Measurements from ENCODE around the gene MGAT2. TPM values are rescaled to one million over a fixed set of nuclear protein-coding genes. Genes with fewer than 3 reads are reported as not detected.

Gene MGAT2
- total RNA-seq, 1 donor from 2014 or later = 40.5 TPM

DNA sequence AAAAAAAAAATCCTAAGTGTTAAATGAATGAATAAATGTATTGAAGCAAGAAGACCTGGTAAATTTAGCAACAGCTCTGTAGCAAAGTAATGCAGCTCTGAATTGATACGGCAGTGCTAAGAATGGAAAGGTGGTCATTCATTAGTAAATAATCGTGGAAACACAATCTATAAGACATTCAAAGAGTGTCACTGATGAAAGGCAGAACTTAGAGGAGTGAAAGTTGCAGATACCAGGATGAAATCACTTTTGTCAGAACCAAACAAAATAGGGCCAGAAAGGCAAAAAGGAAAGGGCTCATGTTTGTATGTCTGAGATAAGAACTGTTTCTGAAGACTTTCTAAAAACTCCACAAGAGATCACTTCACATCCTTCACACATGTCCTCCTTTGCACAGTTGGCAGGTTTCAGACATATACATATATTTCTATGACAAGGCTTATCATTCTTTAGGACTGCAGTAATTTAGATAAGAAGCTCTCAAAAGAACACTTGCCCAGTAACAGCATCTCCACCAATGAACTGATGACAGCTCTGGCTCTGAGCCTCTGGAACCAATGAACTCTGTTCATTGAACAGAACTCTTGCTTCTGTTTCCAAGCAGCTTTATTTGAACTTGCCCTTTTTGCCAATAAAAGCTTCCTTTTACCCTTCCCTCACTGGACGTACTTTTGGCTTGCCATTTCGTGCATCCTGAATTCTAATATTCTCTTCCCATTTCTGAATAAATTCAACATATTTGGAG lies 26.1 kb upstream of the MGAT2 start:
- Mint-ChIP-seq H3K9me3 (no peaks in the 10 kb centered on the region), H3K4me3 (peak overlapping the region; percentile 6), H3K4me1 (peaks cover 59% of the 10 kb centered on the region), H3K36me3 (ENCODE audit: low read depth) (peaks cover 16% of the 10 kb centered on the region), H3K27ac (peak overlapping the region; percentile 96), H3K27me3 (no peaks in the 10 kb centered on the region)
- intact Hi-C loops (cut with micrococcal nuclease) = loop anchor here (5.0 to 10.0 kb wide), 2 partner anchors 878 to 940 kb away; partner anchors contain the start of gene MAP4K5
- ChIA-PET CTCF (interaction anchor here (1.0 to 2.7 kb wide), 4 partner anchors 8 to 173 kb away, joined by 3 to 21 read pairs (median 5); partner anchors contain the start of genes KLHDC2, MGAT2, RPL36AL and RPS29), POLR2A (interaction anchor here (0.6 to 8.5 kb wide), 7 partner anchors 9 to 1235 kb away, joined by 3 to 293 read pairs (median 7); partner anchors contain the start of genes DNAAF2, KLHDC2, MGAT2 and RPL36AL)
- TF ChIP-seq CTCF (IDR thresholded peaks at IDR 0.05) = no peak
- no peak for DNase-seq
- ATAC-seq (ENCODE audit: low read depth) = peak; percentile 11

- Mint-ChIP-seq H3K4me3 (peak overlapping the region; percentile 95), H3K9me3 (no peaks in the 10 kb centered on the region), H3K36me3 (ENCODE audit: low read depth) (peaks cover 24% of the 10 kb centered on the region), H3K27ac (peak overlapping the region; percentile 96), H3K4me1 (peaks cover 65% of the 10 kb centered on the region), H3K27me3 (no peaks in the 10 kb centered on the region)
- POLR2A ChIA-PET = interaction anchor here (1.0 to 8.5 kb wide), 14 partner anchors 9 to 518 kb away, joined by 3 to 293 read pairs (median 5); partner anchors contain the start of genes DNAAF2, KLHDC2, MGAT2 and NEMF
- TF ChIP-seq CTCF (IDR thresholded peaks at IDR 0.05) = no peak
- ATAC-seq (ENCODE audit: low read depth) (no peak), DNase-seq (no peak)
- CTCF ChIA-PET = interaction anchor here (1.3 to 3.5 kb wide), 4 partner anchors 11 to 25 kb away, joined by 4 to 32 read pairs (median 10); partner anchors contain the start of genes MGAT2, RPL36AL and RPS29
- intact Hi-C loops (cut with micrococcal nuclease) = loop anchor here (1.0 to 10.0 kb wide), 7 partner anchors 12 to 937 kb away; partner anchors contain the start of genes DMAC2L, KLHDC2, L2HGDH and MAP4K5
These were observed 22.5 kb upstream of the MGAT2 start for GRCh38 chr14:49598189-49598484.

- intact Hi-C loops (cut with micrococcal nuclease) = loop anchor here (1.0 to 10.0 kb wide), 7 partner anchors 12 to 936 kb away; partner anchors contain the start of genes DMAC2L, KLHDC2, L2HGDH and MAP4K5
- ATAC-seq (ENCODE audit: low read depth) = peak; percentile 67
- Mint-ChIP-seq H3K27me3 (no peaks in the 10 kb centered on the region), H3K9me3 (no peaks in the 10 kb centered on the region), H3K36me3 (ENCODE audit: low read depth) (peaks cover 25% of the 10 kb centered on the region), H3K4me3 (peak within 1 kb of the TSS; percentile 95), H3K27ac (peak within 1 kb of the TSS; percentile 96), H3K4me1 (peaks cover 60% of the 10 kb centered on the region)
- peak; percentile 94 for DNase-seq
- CTCF ChIA-PET = interaction anchor here (1.3 to 3.5 kb wide), 4 partner anchors 11 to 25 kb away, joined by 4 to 32 read pairs (median 10); partner anchors contain the start of genes MGAT2, RPL36AL and RPS29
- POLR2A ChIA-PET = interaction anchor here (0.6 to 8.5 kb wide), 21 partner anchors 9 to 518 kb away, joined by 3 to 293 read pairs (median 5); partner anchors contain the start of genes DNAAF2, KLHDC2, MGAT2 and NEMF
- no peak for TF ChIP-seq CTCF (IDR thresholded peaks at IDR 0.05)
These were observed 21.9 kb upstream of the MGAT2 start, which contains the start of gene LRR1 for GRCh38 chr14:49598485-49599300. TSS of gene LRR1 (plus strand) at chr14:49598940. CDS start at chr14:49599021, 81 bp downstream.

DNA sequence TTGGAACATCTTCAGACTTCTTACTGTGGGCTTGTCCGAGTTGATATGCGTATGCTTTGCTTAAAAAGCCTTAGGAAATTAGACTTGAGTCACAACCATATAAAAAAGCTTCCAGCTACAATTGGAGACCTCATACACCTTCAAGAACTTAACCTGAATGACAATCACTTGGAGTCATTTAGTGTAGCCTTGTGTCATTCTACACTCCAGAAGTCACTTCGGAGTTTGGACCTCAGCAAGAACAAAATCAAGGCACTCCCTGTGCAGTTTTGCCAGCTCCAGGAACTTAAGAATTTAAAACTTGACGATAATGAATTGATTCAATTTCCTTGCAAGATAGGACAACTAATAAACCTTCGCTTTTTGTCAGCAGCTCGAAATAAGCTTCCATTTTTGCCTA lies 13.0 kb upstream of the MGAT2 start:
- H3K27me3 Mint-ChIP-seq = no peaks in the 10 kb centered on the region
- no peak for TF ChIP-seq CTCF (IDR thresholded peaks at IDR 0.05)
- H3K36me3 Mint-ChIP-seq (ENCODE audit: low read depth) = peaks cover 31% of the 10 kb centered on the region
- H3K4me3 Mint-ChIP-seq = no peak overlapping the region
- intact Hi-C loops (cut with micrococcal nuclease) = no loop called here
- DNase-seq = no peak
- ChIA-PET POLR2A (interaction anchor here (0.6 to 1.4 kb wide), 4 partner anchors 9 to 28 kb away, joined by 4 to 6 read pairs (median 6); partner anchors contain the start of genes LRR1, MGAT2 and RPL36AL), CTCF (no interaction called here)
- no peak for ATAC-seq (ENCODE audit: low read depth)
- H3K27ac Mint-ChIP-seq = no peak overlapping the region
- no peaks in the 10 kb centered on the region for H3K4me1 Mint-ChIP-seq
- H3K9me3 Mint-ChIP-seq = no peaks in the 10 kb centered on the region

Measured in activated B cell treated with CpG ODN at 0.5 μM for 24 hours (primary cell).